Thyroid gland (tissue), 4 donors: ENCODE results near the gene CCZ1B. TPM values are rescaled to one million over a fixed set of nuclear protein-coding genes. Genes with fewer than 3 reads are reported as not detected.
A peak's percentile ranks its signal among the peaks of the same experiment; 100 is the strongest.
"Not testable (repeated sequence)": the region's sequence is repeated elsewhere in the genome, so short reads cannot be mapped to it uniquely, and the experiment has no call there.

Experiments
- DNase-seq, 2 donors: peaks; one replicate each; pipeline ENCODE4 v3.0.0-alpha.2; 2019
- H3K27ac ChIP-seq, 3 donors: fragments of 200-600 bp; sonication (generic); 1 replicate in 2 of 3; 2 replicates in 1 of 3; pipeline ENCODE4 v1.5.1; 2016 to 2019; ENCODE audit warnings: mild to moderate bottlenecking in 1 of 3, moderate library complexity in 1 of 3
- H3K27me3 ChIP-seq: fragments of 200-600 bp; sonication (generic); one replicate; pipeline ENCODE4 v1.5.1; 2019
- H3K36me3 ChIP-seq, 2 donors: fragments of 200-600 bp; sonication (generic); one replicate each; pipeline ENCODE4 v1.5.1; 2016 to 2019
- H3K4me1 ChIP-seq, 2 donors: fragments of 200-600 bp; sonication (generic); one replicate each; pipeline ENCODE4 v1.5.1; 2017 to 2019
- H3K4me3 ChIP-seq, 3 donors: fragments of 200-600 bp; sonication (generic); replicated peaks in 1 of 3; 1 replicate in 2 of 3; 2 replicates in 1 of 3; pipeline ENCODE4 v1.5.1; 2016; ENCODE audit warnings: mild to moderate bottlenecking in 1 of 3
- H3K9me3 ChIP-seq: fragments of 200-600 bp; sonication (generic); one replicate; pipeline ENCODE4 v1.5.1; 2017
- WGBS, 2 donors: methylation state at CpG; one replicate each; pipeline ENCODE4 v1.1.5; 2017; 5-methylcytosine and 5-hydroxymethylcytosine counted together
- intact Hi-C: fragments of 100-400 bp; cut with DNase I; formaldehyde crosslinking; loops from one replicate; pipeline ENCODE4 v1.15.1; 2023
- total RNA-seq, 4 donors: library from RNA; depleted of rRNA; stranded (reverse); fragments of >200 nt; gene quantifications; one replicate each; pipeline ENCODE4 v1.2.3, GENCODE V29; 2016

The CCZ1B gene
- total RNA-seq, 4 donors from 2014 or later, result 26.1 to 54.4 (median 40.8) TPM

- WGBS, 2 donors, result no CpG with 5 or more reads among the region's 8 CpGs
- H3K4me3 ChIP-seq, DNase-seq, H3K4me1 ChIP-seq, H3K36me3 ChIP-seq, intact Hi-C loops, H3K9me3 ChIP-seq, H3K27me3 ChIP-seq, H3K27ac ChIP-seq: not testable (repeated sequence)
Measured at GRCh38 chr7:6798047-6798446, 28.0 kb downstream of the CCZ1B start.

GRCh38 chr7:6797218-6797617 lies 28.9 kb downstream of the CCZ1B start:
- intact Hi-C loops, H3K4me1 ChIP-seq, H3K27me3 ChIP-seq, H3K36me3 ChIP-seq, H3K27ac ChIP-seq, DNase-seq, H3K4me3 ChIP-seq, H3K9me3 ChIP-seq: not testable (repeated sequence)
- WGBS, 2 donors, result 83 to 97% methylated on average over 5 of the region's 5 CpGs

- WGBS, 2 donors, result 83 to 92% methylated on average over 4 of the region's 11 CpGs
- H3K27me3 ChIP-seq, H3K4me3 ChIP-seq, H3K9me3 ChIP-seq, intact Hi-C loops, H3K36me3 ChIP-seq, H3K4me1 ChIP-seq, DNase-seq, H3K27ac ChIP-seq: not testable (repeated sequence)
Measured at GRCh38 chr7:6794276-6794675, 31.8 kb downstream of the CCZ1B start.

DNA sequence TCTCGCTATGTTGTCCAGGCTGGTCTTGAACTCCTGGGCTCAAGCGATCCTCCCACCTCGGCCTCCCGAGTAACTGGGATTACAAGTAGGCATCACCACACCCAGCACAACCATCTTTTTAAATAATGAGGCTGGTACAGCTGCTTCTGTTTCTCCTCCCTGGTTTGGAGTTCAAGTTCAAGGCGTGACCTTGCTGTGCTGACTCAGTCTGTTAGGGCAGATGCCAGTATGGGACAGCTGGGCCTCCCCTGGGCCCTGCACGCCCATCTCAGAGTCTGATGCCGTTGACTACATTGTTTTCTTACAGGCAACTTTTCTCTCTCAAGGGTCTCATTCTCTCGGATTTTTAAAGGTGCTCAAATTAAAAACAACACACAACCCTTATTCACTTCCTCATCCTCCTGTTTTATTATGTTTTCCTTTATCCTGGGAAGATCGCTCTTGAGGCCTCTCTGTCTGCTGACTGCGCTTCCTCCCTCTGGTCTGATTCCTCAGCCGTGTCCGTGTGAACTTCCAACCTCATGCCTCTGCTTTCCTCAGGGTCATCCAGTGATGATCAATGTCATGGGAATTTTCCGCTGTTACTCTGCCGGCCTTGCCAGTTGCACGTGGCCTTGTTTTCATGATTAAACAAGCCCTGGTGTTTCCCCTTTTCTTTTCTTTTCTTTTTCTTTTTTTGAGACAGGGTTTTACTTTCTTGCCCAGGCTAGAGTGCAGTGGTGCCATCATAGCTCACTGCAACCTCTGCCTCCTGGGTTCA lies 33.8 kb downstream of the CCZ1B start:
- H3K27ac ChIP-seq, H3K36me3 ChIP-seq, H3K4me1 ChIP-seq, H3K27me3 ChIP-seq, H3K4me3 ChIP-seq, H3K9me3 ChIP-seq, DNase-seq, intact Hi-C loops: not testable (repeated sequence)
- WGBS, 2 donors, result 77% methylated on average over 3 of the region's 15 CpGs; no CpG with 5 or more reads in 1 of the 2 donors

GRCh38 chr7:6789353-6789752 lies 36.7 kb downstream of the CCZ1B start:
- H3K4me3 ChIP-seq, H3K27ac ChIP-seq, intact Hi-C loops, H3K4me1 ChIP-seq, H3K9me3 ChIP-seq, H3K36me3 ChIP-seq, H3K27me3 ChIP-seq, DNase-seq: not testable (repeated sequence)
- WGBS, 2 donors, result no CpG with 5 or more reads among the region's 13 CpGs

DNA sequence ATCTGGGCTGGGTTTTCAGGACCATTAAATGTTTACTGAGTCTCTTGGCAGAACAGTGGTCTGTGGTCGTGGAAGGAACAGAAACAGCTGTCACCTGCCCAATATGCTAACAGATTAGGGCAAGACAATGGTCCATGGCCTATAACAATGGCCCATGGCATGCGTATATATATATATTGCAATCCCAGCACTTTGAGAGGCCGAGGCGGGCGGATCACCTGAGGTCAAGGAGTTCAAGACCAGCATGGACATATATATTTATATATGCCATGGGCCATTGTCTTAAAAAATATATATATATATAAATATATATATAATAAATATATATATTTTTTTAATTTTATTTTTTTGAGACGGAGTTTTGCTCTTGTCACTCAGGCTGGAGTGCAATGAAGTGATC lies 44.5 kb downstream of the CCZ1B start:
- H3K36me3 ChIP-seq, result not testable (repeated sequence)
- WGBS, 2 donors, result 80% methylated on average over 6 of the region's 6 CpGs; no CpG with 5 or more reads in 1 of the 2 donors

GRCh38 chr7:6761186-6761585 lies 64.9 kb downstream of the CCZ1B start:
- H3K9me3 ChIP-seq, H3K4me3 ChIP-seq, DNase-seq, H3K4me1 ChIP-seq, H3K27me3 ChIP-seq, H3K27ac ChIP-seq, intact Hi-C loops, H3K36me3 ChIP-seq: not testable (repeated sequence)
- 80 to 83% methylated on average over 4 to 6 of the region's 12 CpGs for WGBS, 2 donors

More for the DNA sequence above, 44.5 kb downstream of the CCZ1B start:
- intact Hi-C loops, H3K9me3 ChIP-seq, H3K27me3 ChIP-seq, H3K4me1 ChIP-seq, DNase-seq, H3K27ac ChIP-seq, H3K4me3 ChIP-seq: not testable (repeated sequence)

DNA sequence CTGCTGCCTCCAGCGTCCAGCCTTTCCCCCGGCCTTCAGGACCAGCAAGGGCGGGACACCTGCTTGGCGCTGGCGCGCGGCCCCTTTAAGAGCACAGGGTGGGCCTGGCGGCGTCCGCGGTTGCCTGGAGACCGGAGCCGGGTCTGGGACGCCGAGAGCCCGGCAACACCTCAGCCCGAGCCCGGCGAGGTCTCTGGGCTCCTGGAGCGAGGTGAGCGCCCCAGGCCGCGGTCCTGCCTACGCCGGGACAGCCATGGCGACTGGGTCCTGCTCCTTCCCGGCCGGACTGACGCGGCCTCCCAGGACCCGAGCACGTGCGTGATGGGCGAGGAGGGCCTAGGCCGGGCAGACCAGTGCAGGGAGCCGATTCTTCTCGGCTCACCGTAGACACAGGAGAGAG lies 72.1 kb downstream of the CCZ1B start, which contains the start of gene RSPH10B2:
RSPH10B2 (plus strand) TSS at position 140 of the 400 bp plus-strand sequence. CDS start 3,575 bp downstream, outside the sequence.
- H3K27me3 ChIP-seq, H3K9me3 ChIP-seq, intact Hi-C loops, H3K36me3 ChIP-seq, H3K4me3 ChIP-seq, H3K4me1 ChIP-seq, H3K27ac ChIP-seq: not testable (repeated sequence)
- WGBS, 2 donors, result no CpG with 5 or more reads among the region's 38 CpGs
- DNase-seq, result peak in 1 of 2 donors; percentile 4

DNA sequence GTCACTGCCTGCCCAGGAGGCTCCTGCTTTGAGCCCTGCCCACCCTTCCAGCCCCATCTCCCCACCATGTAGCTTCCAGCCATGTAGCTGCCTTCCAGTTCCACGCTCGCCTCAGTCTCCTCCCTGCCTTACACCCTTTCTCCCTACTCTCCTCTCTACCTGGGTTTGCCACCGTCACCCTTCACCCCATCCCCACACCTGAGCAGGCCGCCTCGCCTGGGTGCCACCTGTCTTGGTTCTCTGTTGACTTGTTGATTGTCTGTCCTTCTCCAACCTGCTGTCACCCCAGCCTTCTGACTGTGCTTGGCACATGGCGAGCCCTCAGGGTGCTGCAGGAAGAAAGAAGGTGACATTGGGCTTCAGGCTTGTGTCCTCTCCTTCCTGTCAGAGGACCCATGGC lies 75.9 kb downstream of the CCZ1B start:
- H3K27me3 ChIP-seq, H3K4me3 ChIP-seq, DNase-seq, H3K4me1 ChIP-seq, H3K9me3 ChIP-seq, H3K27ac ChIP-seq, intact Hi-C loops: not testable (repeated sequence)
- WGBS, 2 donors, result 94 to 98% methylated on average over 4 to 6 of the region's 6 CpGs
- H3K36me3 ChIP-seq, result peaks cover 0 to 14% of the 10 kb centered on the region in 2 donors

- DNase-seq, H3K4me1 ChIP-seq, H3K9me3 ChIP-seq, intact Hi-C loops, H3K4me3 ChIP-seq, H3K27me3 ChIP-seq, H3K27ac ChIP-seq: not testable (repeated sequence)
- peaks cover 0 to 14% of the 10 kb centered on the region in 2 donors for H3K36me3 ChIP-seq
- WGBS, 2 donors, result 88 to 95% methylated on average over 8 to 9 of the region's 12 CpGs
Measured at GRCh38 chr7:6749335-6749734, 76.7 kb downstream of the CCZ1B start.

Other genes starting within 250 kb of the CCZ1B start
- gene ZDHHC4, start 248.8 kb downstream of the CCZ1B start, total RNA-seq, result 10 to 100 TPM; 68.8 to 97.3 (median 81.4) TPM
- 10 to 100 TPM; 22.7 to 42.9 (median 31.9) TPM for gene INTS15, start 236.3 kb downstream of the CCZ1B start, total RNA-seq
- gene ZNF853, start 210.7 kb downstream of the CCZ1B start, total RNA-seq, result 10 to 100 TPM; 17.2 to 27.4 (median 22.1) TPM
- gene ZNF316, start 189.0 kb downstream of the CCZ1B start, total RNA-seq, result 10 to 100 TPM; 40.6 to 63.7 (median 49.5) TPM
- gene ZNF12, start 119.3 kb downstream of the CCZ1B start, total RNA-seq, result 10 to 100 TPM; 29.2 to 43.9 (median 31.4) TPM
- gene RSPH10B2, start 72.2 kb downstream of the CCZ1B start, total RNA-seq, result 1 to 10 TPM in 1 of 4 donors, under 1 TPM in 2, not detected in 1; 0.21 to 2.6 (median 0.27) TPM